ENCODE measurements around the gene SEMA3F. TPM values are rescaled to one million over a fixed set of nuclear protein-coding genes. Genes with fewer than 3 reads are reported as not detected.

Gene SEMA3F
- total and polyA plus RNA-seq, 2 of the 4 experiments (the other 2 are of a cell fraction) = 7.3 to 23.3 TPM

- H2BK20ac ChIP-seq (ENCODE audit: low read depth, low read length) = no peak overlapping the region
- DNase-seq (no peak), ATAC-seq (ENCODE audit: low read depth) (no peak)
- H3K9me1 ChIP-seq (ENCODE audit: insufficient read depth, low read length) = peaks cover 11% of the 10 kb centered on the region; the same call in 1 of the 2 replicates
- BruUV-seq (replicated peaks) = no TSS peak
- in situ Hi-C loops (cut with MboI; ENCODE audit: low sequenced_read_pairs) (no loop called here), dilution Hi-C loops (cut with HindIII; ENCODE audit: low sequenced_read_pairs, unreplicated experiment) (no loop called here), intact Hi-C loops (cut with micrococcal nuclease) (no loop called here)
- no peak overlapping the region for H3K4me3 ChIP-seq (ENCODE audit: insufficient read depth, low read depth, low read length)
- H3K36me3 ChIP-seq (ENCODE audit: control insufficient read depth, insufficient read depth, low read length) = no peaks in the 10 kb centered on the region
- no peak overlapping the region for H3K56ac ChIP-seq (ENCODE audit: extremely low read depth, insufficient read depth, low read length)
- H2BK15ac ChIP-seq (ENCODE audit: low read depth, low read length) = no peak overlapping the region
- H3K23ac ChIP-seq (ENCODE audit: low read depth, low read length) = no peak overlapping the region
- no peak overlapping the region; the same call in 1 of the 2 replicates for H3K14ac ChIP-seq (replicated peaks; ENCODE audit: low read depth, low read length)
- WGBS, 2 experiments (ENCODE audit: extremely low coverage in 2 of 2, insufficient read length in 1 of 2) = 74% methylated on average over 5 of the region's 13 CpGs; no CpG with 5 or more reads in 1 of the 2 experiments
- H4K5ac ChIP-seq (ENCODE audit: low read depth, low read length) = no peak overlapping the region
- H3K9ac ChIP-seq (ENCODE audit: low read depth, low read length) = no peak overlapping the region
- no peak overlapping the region for H2BK120ac ChIP-seq (ENCODE audit: low read depth, low read length)
- no peak overlapping the region for H4K8ac ChIP-seq (ENCODE audit: low read depth in 2 of 2, low read length in 2 of 2)
- H3K79me1 ChIP-seq (ENCODE audit: low read depth in 1 of 2, low read length in 2 of 2) = no peaks in the 10 kb centered on the region
- H3K4me2 ChIP-seq (ENCODE audit: low read depth, low read length) = no peak overlapping the region
- H3K18ac ChIP-seq (ENCODE audit: low read depth, low read length) = no peak overlapping the region
- H2AK9ac ChIP-seq (replicated peaks; ENCODE audit: low read depth, low read length, poor library complexity) = peak overlapping the region; percentile 35
- peak overlapping the region; percentile 23; the same call in 1 of the 2 replicates for H2AK5ac ChIP-seq (ENCODE audit: low read depth, low read length)
- no peak for TF ChIP-seq MXI1 (IDR thresholded peaks at IDR 0.05; ENCODE audit: borderline replicate concordance, low read depth, low read length)
- TF ChIP-seq USF2 (IDR thresholded peaks at IDR 0.05; ENCODE audit: low read depth, low read length) = no peak
- no peak for TF ChIP-seq CHD1 (IDR thresholded peaks at IDR 0.05; ENCODE audit: low read depth, low read length)
- TF ChIP-seq SMC3 (IDR thresholded peaks at IDR 0.05; ENCODE audit: low read depth, low read length) = no peak
- no peak for TF ChIP-seq BHLHE40 (IDR thresholded peaks at IDR 0.05; ENCODE audit: low read depth, low read length)
- TF ChIP-seq ELK1 (IDR thresholded peaks at IDR 0.05; ENCODE audit: borderline replicate concordance, low read depth, low read length) = no peak
- no peak for TF ChIP-seq CEBPB (IDR thresholded peaks at IDR 0.05; ENCODE audit: low read depth, low read length)
- TF ChIP-seq NFE2L2 (IDR thresholded peaks at IDR 0.05; ENCODE audit: low read depth, low read length) = no peak
- TF ChIP-seq, protein P1, sequence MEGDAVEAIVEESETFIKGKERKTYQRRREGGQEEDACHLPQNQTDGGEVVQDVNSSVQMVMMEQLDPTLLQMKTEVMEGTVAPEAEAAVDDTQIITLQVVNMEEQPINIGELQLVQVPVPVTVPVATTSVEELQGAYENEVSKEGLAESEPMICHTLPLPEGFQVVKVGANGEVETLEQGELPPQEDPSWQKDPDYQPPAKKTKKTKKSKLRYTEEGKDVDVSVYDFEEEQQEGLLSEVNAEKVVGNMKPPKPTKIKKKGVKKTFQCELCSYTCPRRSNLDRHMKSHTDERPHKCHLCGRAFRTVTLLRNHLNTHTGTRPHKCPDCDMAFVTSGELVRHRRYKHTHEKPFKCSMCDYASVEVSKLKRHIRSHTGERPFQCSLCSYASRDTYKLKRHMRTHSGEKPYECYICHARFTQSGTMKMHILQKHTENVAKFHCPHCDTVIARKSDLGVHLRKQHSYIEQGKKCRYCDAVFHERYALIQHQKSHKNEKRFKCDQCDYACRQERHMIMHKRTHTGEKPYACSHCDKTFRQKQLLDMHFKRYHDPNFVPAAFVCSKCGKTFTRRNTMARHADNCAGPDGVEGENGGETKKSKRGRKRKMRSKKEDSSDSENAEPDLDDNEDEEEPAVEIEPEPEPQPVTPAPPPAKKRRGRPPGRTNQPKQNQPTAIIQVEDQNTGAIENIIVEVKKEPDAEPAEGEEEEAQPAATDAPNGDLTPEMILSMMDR (conservative IDR thresholded peaks at IDR 0.05; ENCODE audit: low read depth, low read length) = no peak
- TF ChIP-seq FOS (IDR thresholded peaks at IDR 0.05; ENCODE audit: low read depth, low read length) = no peak
- H3K4me1 ChIP-seq (ENCODE audit: control insufficient read depth, insufficient read depth, low read length) = peaks cover 11% of the 10 kb centered on the region
- CTCF ChIA-PET = no interaction called here
- no peaks in the 10 kb centered on the region for H3K9me3 ChIP-seq (ENCODE audit: control insufficient read depth, insufficient read depth, low read length)
- no peak overlapping the region for H4K91ac ChIP-seq (ENCODE audit: insufficient read depth, low read depth, low read length)
- H4K20me1 ChIP-seq (ENCODE audit: insufficient read depth, low read length) = no peaks in the 10 kb centered on the region
- no peak overlapping the region for H2BK5ac ChIP-seq (ENCODE audit: low read depth, low read length, poor library complexity, severe bottlenecking)
- H3K27ac ChIP-seq (ENCODE audit: insufficient read depth, low read length) = no peak overlapping the region
- H3K4ac ChIP-seq (ENCODE audit: low read depth, low read length) = no peak overlapping the region
- H3K27me3 ChIP-seq (ENCODE audit: control insufficient read depth, insufficient read depth, low read length) = no peaks in the 10 kb centered on the region
- POLR2A ChIA-PET (ENCODE audit: unreplicated experiment) = no interaction called here
- H2AFZ ChIP-seq (replicated peaks; ENCODE audit: low read length, poor library complexity) = peak overlapping the region; percentile 24
Observed at GRCh38 chr3:50139718-50140423, 15.3 kb upstream of the SEMA3F start.
